Measurements from ENCODE around the gene RHOB.
"Not testable (repeated sequence)": the region's sequence is repeated elsewhere in the genome, so short reads cannot be mapped to it uniquely, and the experiment has no call there.

Gene RHOB

GRCh38 chr2:20427931-20428526 is 18.8 kb upstream of the RHOB start:
- no peak for TF ChIP-seq GATA1 (IDR thresholded peaks at IDR 0.05; ENCODE audit: low read depth, low read length)
- TF ChIP-seq POLR2A (IDR thresholded peaks at IDR 0.05; ENCODE audit: low read length): no peak
- DNase-seq: no peak

GRCh38 chr2:20428717-20429490 is 18.0 kb upstream of the RHOB start:
- no peak for DNase-seq
- TF ChIP-seq POLR2A (IDR thresholded peaks at IDR 0.05; ENCODE audit: low read length) (no peak), GATA1 (IDR thresholded peaks at IDR 0.05; ENCODE audit: low read depth, low read length) (no peak)

- TF ChIP-seq GATA1 (IDR thresholded peaks at IDR 0.05; ENCODE audit: low read depth, low read length) (no peak), POLR2A (IDR thresholded peaks at IDR 0.05; ENCODE audit: low read length) (no peak)
- DNase-seq: peak; percentile 22 to 29
Observed at GRCh38 chr2:20429528-20429927, 17.3 kb upstream of the RHOB start.

GRCh38 chr2:20430035-20430434 is 16.8 kb upstream of the RHOB start:
- no peak for DNase-seq

GRCh38 chr2:20430461-20431300 is 16.2 kb upstream of the RHOB start:
- peak; percentile 48 for DNase-seq
- TF ChIP-seq POLR2A (IDR thresholded peaks at IDR 0.05; ENCODE audit: low read length): peak; percentile 18
- no peak for TF ChIP-seq GATA1 (IDR thresholded peaks at IDR 0.05; ENCODE audit: low read depth, low read length)

More at GRCh38 chr2:20430035-20430434, 16.8 kb upstream of the RHOB start:
- TF ChIP-seq POLR2A (IDR thresholded peaks at IDR 0.05; ENCODE audit: low read length) (no peak), GATA1 (IDR thresholded peaks at IDR 0.05; ENCODE audit: low read depth, low read length) (no peak)

DNA sequence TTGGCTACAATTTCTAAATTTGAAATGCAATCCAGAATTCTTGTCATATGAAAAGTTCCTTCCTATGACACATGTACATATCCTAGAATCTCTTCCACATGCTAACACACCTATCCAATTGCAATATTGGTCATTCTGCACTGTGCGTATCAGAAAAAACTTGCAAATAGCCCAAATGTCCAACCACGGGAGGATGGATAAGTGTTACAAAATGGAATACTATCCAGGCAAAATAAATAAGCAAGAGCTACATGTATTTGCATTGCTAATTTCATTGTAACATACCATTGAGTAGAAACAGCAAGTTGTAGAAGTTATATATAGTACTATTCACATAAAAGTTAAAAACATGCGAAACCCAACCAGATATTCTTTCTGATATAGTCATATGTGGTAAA is 15.6 kb upstream of the RHOB start:
- DNase-seq: no peak
- TF ChIP-seq POLR2A (IDR thresholded peaks at IDR 0.05; ENCODE audit: low read length) (peak; percentile 1), GATA1 (IDR thresholded peaks at IDR 0.05; ENCODE audit: low read depth, low read length) (no peak)

DNA sequence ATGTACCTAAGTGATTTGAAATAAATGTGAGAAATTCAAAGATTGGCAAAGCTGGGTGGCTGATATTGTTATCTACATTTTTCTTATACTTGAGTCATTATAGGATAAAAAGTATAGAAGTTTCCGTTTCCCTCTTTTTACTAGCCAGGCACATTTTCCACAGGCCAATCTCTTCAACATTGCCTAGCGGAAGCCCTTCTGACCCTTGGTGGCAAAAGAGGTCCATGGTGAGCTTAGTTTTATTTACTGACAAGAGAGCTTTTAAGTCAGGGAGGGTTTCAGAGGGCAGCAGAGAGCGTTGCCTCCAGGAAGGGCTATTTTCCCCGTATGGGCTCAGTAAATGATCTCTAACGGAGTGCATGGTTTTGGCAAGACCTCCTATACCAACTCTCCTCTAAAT is 15.1 kb upstream of the RHOB start:
- TF ChIP-seq GATA1 (IDR thresholded peaks at IDR 0.05; ENCODE audit: low read depth, low read length) (no peak), POLR2A (IDR thresholded peaks at IDR 0.05; ENCODE audit: low read length) (no peak)
- no peak for DNase-seq

GRCh38 chr2:20432714-20433113 is 14.2 kb upstream of the RHOB start:
- no peak for TF ChIP-seq GATA1 (IDR thresholded peaks at IDR 0.05; ENCODE audit: low read depth, low read length)
- no peak for TF ChIP-seq POLR2A (IDR thresholded peaks at IDR 0.05; ENCODE audit: low read length)
- DNase-seq: no peak

- no peak for DNase-seq
- TF ChIP-seq GATA1 (IDR thresholded peaks at IDR 0.05; ENCODE audit: low read depth, low read length): no peak
- TF ChIP-seq POLR2A (IDR thresholded peaks at IDR 0.05; ENCODE audit: low read length): no peak
Observed at GRCh38 chr2:20433249-20433648, 13.6 kb upstream of the RHOB start.

- TF ChIP-seq POLR2A (IDR thresholded peaks at IDR 0.05; ENCODE audit: low read length) (no peak), GATA1 (IDR thresholded peaks at IDR 0.05; ENCODE audit: low read depth, low read length) (no peak)
Observed at GRCh38 chr2:20433946-20434553, 12.8 kb upstream of the RHOB start.

GRCh38 chr2:20434588-20435294 is 12.1 kb upstream of the RHOB start:
- no peak for TF ChIP-seq POLR2A (IDR thresholded peaks at IDR 0.05; ENCODE audit: low read length)
- TF ChIP-seq GATA1 (IDR thresholded peaks at IDR 0.05; ENCODE audit: low read depth, low read length): no peak
- DNase-seq: no peak

More at GRCh38 chr2:20433946-20434553, 12.8 kb upstream of the RHOB start:
- DNase-seq: no peak

DNA sequence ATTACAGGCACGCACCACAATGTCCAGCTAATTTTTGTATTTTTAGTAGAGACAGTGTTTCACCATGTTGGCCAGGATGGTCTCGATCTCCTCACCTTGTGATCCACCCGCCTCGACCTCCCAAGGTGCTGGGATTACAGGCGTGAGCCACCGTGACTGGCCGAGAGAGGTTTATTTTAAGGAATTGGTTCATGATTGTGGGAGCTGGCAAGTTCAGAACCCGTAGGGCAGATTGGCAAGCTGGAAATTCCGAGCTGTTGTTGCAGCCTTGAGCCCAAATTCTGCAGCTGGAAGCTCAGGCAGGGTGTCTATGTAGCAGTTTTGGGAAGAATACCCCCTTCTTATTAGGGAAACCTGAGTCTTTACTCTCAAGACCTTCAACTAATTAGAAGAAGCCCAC is 11.4 kb upstream of the RHOB start:
- DNase-seq: not testable (repeated sequence)

GRCh38 chr2:20436716-20437470 is 10.0 kb upstream of the RHOB start:
- TF ChIP-seq GATA1 (IDR thresholded peaks at IDR 0.05; ENCODE audit: low read depth, low read length) (no peak), POLR2A (IDR thresholded peaks at IDR 0.05; ENCODE audit: low read length) (no peak)

More at GRCh38 chr2:20436716-20437470, 10.0 kb upstream of the RHOB start:
- no peak for DNase-seq
